Nephron (organoid): ENCODE results near the gene ATF7IP.
"Not testable (repeated sequence)": the region's sequence is repeated elsewhere in the genome, so short reads cannot be mapped to it uniquely, and the experiment has no call there.

Experiments used
- H3K27ac Mint-ChIP-seq, 3 experiments: 2 replicates each; pipeline ENCODE4 v1.8.0; 2020; ENCODE audit warnings: mixed read lengths in 3 of 3, mild to moderate bottlenecking in 2 of 3, moderate library complexity in 1 of 3
- H3K27me3 Mint-ChIP-seq: 2 replicates; pipeline ENCODE4 v1.8.0; 2021; ENCODE audit warnings: low read depth, mild to moderate bottlenecking, moderate library complexity, mixed read lengths
- H3K36me3 Mint-ChIP-seq: 2 replicates; pipeline ENCODE4 v1.8.0; 2020; ENCODE audit warnings: low read depth, mixed read lengths
- H3K4me1 Mint-ChIP-seq: 2 replicates; pipeline ENCODE4 v1.8.0; 2020; ENCODE audit warnings: mixed read lengths
- H3K4me3 Mint-ChIP-seq, 3 experiments: 2 replicates each; pipeline ENCODE4 v1.8.0; 2020; ENCODE audit warnings: mild to moderate bottlenecking in 3 of 3, mixed read lengths in 3 of 3, moderate library complexity in 2 of 3
- H3K9me3 Mint-ChIP-seq: 2 replicates; pipeline ENCODE4 v1.8.0; 2020; ENCODE audit warnings: mixed read lengths
- CTCF ChIP-seq, 3 experiments: fragments of 200-600 bp; sonication (generic); IDR thresholded peaks; one replicate each; pipeline ENCODE4 v1.5.0; 2021; ENCODE audit warnings: antibody characterized with exemption in 3 of 3; ENCODE audit not compliant: unreplicated experiment in 3 of 3

Gene ATF7IP

GRCh38 chr12:14396071-14396470, 30.6 kb downstream of the ATF7IP start:
- H3K9me3 Mint-ChIP-seq: peaks cover 46% of the 10 kb centered on the region
- peaks cover 82% of the 10 kb centered on the region for H3K36me3 Mint-ChIP-seq
- no peaks in the 10 kb centered on the region for H3K27me3 Mint-ChIP-seq
- peaks cover 12% of the 10 kb centered on the region for H3K4me1 Mint-ChIP-seq
- peak overlapping the region in 2 of 3 experiments; percentile 11 to 25 for H3K27ac Mint-ChIP-seq
- no peak overlapping the region for H3K4me3 Mint-ChIP-seq
- TF ChIP-seq CTCF (IDR thresholded peaks at IDR 0.05; ENCODE audit: unreplicated experiment in 3 of 3): no peak

GRCh38 chr12:14399871-14400270, 34.4 kb downstream of the ATF7IP start:
- peaks cover 18% of the 10 kb centered on the region for H3K4me1 Mint-ChIP-seq
- peaks cover 84% of the 10 kb centered on the region for H3K36me3 Mint-ChIP-seq
- H3K27ac Mint-ChIP-seq: no peak overlapping the region
- TF ChIP-seq CTCF (IDR thresholded peaks at IDR 0.05; ENCODE audit: unreplicated experiment in 3 of 3): no peak
- no peaks in the 10 kb centered on the region for H3K27me3 Mint-ChIP-seq
- H3K4me3 Mint-ChIP-seq: no peak overlapping the region
- peaks cover 57% of the 10 kb centered on the region for H3K9me3 Mint-ChIP-seq

GRCh38 chr12:14400599-14400998, 35.1 kb downstream of the ATF7IP start:
- Mint-ChIP-seq H3K27me3 (no peaks in the 10 kb centered on the region), H3K4me3 (no peak overlapping the region), H3K27ac (no peak overlapping the region), H3K4me1 (peaks cover 14% of the 10 kb centered on the region), H3K36me3 (peaks cover 85% of the 10 kb centered on the region), H3K9me3 (peaks cover 53% of the 10 kb centered on the region)
- no peak for TF ChIP-seq CTCF (IDR thresholded peaks at IDR 0.05; ENCODE audit: unreplicated experiment in 3 of 3)

DNA sequence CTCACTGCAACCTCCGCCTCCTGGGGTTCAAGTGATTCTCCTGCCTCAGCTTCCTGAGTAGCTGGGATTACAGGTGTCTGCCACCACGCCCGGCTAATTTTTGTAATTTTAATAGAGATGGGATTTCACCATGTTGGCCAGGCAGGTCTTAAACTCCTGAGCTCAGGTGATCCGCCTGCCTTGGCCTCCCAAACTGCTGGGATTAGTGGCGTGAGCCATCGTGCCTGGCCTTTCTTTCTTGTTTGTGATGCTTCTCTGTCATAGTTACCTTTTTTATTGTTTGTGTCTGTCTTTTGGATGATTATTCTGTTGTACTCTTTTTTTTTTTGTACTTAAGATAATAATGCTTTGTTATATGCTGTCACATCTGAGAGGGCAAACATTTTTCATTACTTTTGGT, 35.8 kb downstream of the ATF7IP start:
- Mint-ChIP-seq H3K36me3 (peaks cover 82% of the 10 kb centered on the region), H3K9me3 (peaks cover 50% of the 10 kb centered on the region), H3K4me1 (peaks cover 14% of the 10 kb centered on the region)
- H3K4me3 Mint-ChIP-seq, H3K27me3 Mint-ChIP-seq, H3K27ac Mint-ChIP-seq: not testable (repeated sequence)

- no peak overlapping the region for H3K4me3 Mint-ChIP-seq
- peaks cover 38% of the 10 kb centered on the region for H3K9me3 Mint-ChIP-seq
- peaks cover 14% of the 10 kb centered on the region for H3K4me1 Mint-ChIP-seq
- no peaks in the 10 kb centered on the region for H3K27me3 Mint-ChIP-seq
- peak overlapping the region; percentile 85 to 93 (median 87) for H3K27ac Mint-ChIP-seq
- TF ChIP-seq CTCF (IDR thresholded peaks at IDR 0.05; ENCODE audit: unreplicated experiment in 3 of 3): no peak
- H3K36me3 Mint-ChIP-seq: peaks cover 67% of the 10 kb centered on the region
Measured at GRCh38 chr12:14402697-14403096, 37.2 kb downstream of the ATF7IP start.

DNA sequence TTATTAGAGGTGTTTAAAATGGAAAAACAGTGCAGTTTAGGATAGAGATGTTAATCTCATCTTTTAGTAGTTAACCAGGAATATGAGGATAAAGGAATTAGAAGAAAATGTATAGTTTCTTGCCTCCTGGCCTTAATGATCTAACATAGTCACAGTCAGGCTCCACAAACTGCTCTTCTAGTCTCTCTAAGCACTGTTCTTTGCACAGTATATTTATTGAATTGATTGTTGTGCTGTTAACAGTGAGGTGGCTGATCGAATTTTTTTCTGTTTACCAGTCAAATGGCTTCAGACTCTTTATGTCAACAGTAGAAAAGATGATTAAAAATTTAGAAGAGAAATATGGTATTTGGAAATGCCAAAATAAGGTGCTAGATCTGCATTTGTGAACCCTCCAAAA, 37.8 kb downstream of the ATF7IP start:
- Mint-ChIP-seq H3K27ac (peak overlapping the region; percentile 85 to 93 (median 87)), H3K27me3 (no peaks in the 10 kb centered on the region), H3K4me1 (peaks cover 14% of the 10 kb centered on the region), H3K36me3 (peaks cover 65% of the 10 kb centered on the region), H3K4me3 (peak overlapping the region in 2 of 3 experiments; percentile 18 to 37), H3K9me3 (peaks cover 37% of the 10 kb centered on the region)
- TF ChIP-seq CTCF (IDR thresholded peaks at IDR 0.05; ENCODE audit: unreplicated experiment in 3 of 3): no peak
